Progenitor cell of endocrine pancreas (in vitro differentiated cells): ENCODE data around the gene CAPN8. TPM values are rescaled to one million over a fixed set of nuclear protein-coding genes. Genes with fewer than 3 reads are reported as not detected.

Experiments used
- DNase-seq: peaks from one replicate; pipeline ENCODE4 v3.0.0; 2021; ENCODE audit warnings: low spot score; ENCODE audit not compliant: unreplicated experiment
- H3K27ac Mint-ChIP-seq: 2 replicates; pipeline ENCODE4 v1.8.0; 2021; ENCODE audit warnings: mild to moderate bottlenecking, moderate library complexity, mixed read lengths
- H3K27me3 Mint-ChIP-seq: 2 replicates; pipeline ENCODE4 v1.8.0; 2021; ENCODE audit warnings: mixed read lengths
- H3K36me3 Mint-ChIP-seq: 2 replicates; pipeline ENCODE4 v1.8.0; 2022; ENCODE audit warnings: mixed read lengths; ENCODE audit not compliant: insufficient read depth
- H3K4me1 Mint-ChIP-seq: 2 replicates; pipeline ENCODE4 v1.8.0; 2021; ENCODE audit warnings: low read depth, mixed read lengths
- H3K4me3 Mint-ChIP-seq: 2 replicates; pipeline ENCODE4 v1.8.0; 2021; ENCODE audit warnings: low read depth, mild to moderate bottlenecking, moderate library complexity, mixed read lengths
- H3K9me3 Mint-ChIP-seq: 2 replicates; pipeline ENCODE4 v1.8.0; 2021; ENCODE audit warnings: low read depth, mixed read lengths
- total RNA-seq: library from RNA; stranded (reverse); gene quantifications from 2 replicates; pipeline ENCODE4 v1.2.1, GENCODE V29; 2021
- TF ChIP-seq, protein P1 (sequence below): fragments of 200-600 bp; sonication (generic); IDR thresholded peaks from one replicate; pipeline ENCODE4 v1.5.0; 2021; ENCODE audit warnings: antibody characterized with exemption, mild to moderate bottlenecking; ENCODE audit not compliant: unreplicated experiment

The CAPN8 gene
- total RNA-seq, 1 donor from 2014 or later, result 1.3 TPM

DNA sequence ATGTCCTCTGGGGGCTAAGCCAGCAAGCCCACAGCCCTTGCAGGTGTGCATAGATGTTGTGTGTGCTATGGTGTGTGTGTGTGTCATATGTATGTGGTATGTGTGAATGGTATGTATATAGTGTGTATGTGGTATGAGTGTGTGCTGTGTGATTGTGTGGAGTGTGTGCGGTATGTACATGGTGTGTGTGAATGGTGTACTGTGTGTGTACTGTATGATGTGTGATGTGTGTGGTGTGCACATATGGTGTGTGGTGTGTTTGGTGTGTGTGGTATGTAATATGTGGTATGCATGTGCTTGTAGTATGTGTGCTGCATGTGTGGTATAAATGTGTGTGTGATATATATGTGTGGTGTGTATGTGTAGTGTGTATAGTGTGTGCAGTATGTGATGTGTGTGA, 107.0 kb downstream of the CAPN8 start:
- TF ChIP-seq, protein P1, sequence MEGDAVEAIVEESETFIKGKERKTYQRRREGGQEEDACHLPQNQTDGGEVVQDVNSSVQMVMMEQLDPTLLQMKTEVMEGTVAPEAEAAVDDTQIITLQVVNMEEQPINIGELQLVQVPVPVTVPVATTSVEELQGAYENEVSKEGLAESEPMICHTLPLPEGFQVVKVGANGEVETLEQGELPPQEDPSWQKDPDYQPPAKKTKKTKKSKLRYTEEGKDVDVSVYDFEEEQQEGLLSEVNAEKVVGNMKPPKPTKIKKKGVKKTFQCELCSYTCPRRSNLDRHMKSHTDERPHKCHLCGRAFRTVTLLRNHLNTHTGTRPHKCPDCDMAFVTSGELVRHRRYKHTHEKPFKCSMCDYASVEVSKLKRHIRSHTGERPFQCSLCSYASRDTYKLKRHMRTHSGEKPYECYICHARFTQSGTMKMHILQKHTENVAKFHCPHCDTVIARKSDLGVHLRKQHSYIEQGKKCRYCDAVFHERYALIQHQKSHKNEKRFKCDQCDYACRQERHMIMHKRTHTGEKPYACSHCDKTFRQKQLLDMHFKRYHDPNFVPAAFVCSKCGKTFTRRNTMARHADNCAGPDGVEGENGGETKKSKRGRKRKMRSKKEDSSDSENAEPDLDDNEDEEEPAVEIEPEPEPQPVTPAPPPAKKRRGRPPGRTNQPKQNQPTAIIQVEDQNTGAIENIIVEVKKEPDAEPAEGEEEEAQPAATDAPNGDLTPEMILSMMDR, result no peak
- Mint-ChIP-seq H3K9me3 (no peaks in the 10 kb centered on the region), H3K27me3 (no peaks in the 10 kb centered on the region), H3K27ac (no peak overlapping the region), H3K4me1 (no peaks in the 10 kb centered on the region), H3K36me3 (no peaks in the 10 kb centered on the region), H3K4me3 (no peak overlapping the region)
- DNase-seq, result no peak

GRCh38 chr1:223557130-223557475, 108.4 kb downstream of the CAPN8 start:
- H3K4me1 Mint-ChIP-seq, result peaks cover 4% of the 10 kb centered on the region

DNA sequence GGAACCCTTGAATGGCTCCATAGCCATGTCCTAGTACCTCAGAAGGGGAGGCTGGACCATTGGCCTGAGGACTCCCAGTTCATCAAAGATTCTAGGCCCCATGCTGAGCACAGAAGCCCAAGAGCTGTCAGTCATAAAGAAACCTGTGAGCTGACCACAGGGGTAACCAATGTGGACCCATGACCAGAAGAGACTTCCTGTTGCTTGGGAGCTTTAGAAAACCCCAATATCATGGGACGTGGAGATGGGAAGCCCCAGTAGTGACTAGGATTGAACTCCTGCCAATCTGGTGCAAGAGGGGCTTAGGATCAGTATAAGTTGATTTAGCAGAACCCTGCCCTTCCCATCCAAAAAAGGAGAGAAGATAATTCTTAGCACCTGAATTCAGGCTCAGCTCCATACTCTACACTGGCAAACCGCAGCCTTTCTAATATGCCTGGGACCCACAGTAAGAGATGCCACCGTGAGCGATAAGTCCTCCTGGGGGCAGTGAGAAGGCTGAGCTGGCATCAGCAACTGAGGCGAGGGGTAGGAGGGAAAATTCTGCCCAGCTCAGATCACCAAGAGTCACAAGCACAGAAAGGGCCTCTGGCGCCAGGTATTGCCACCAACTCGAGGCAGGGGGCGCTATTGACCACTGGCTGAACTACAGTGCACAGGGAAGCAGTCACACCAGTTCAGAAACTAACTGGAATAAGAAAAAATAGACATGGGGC, 108.9 kb downstream of the CAPN8 start:
- peaks cover 5% of the 10 kb centered on the region for H3K4me1 Mint-ChIP-seq
- H3K4me3 Mint-ChIP-seq, result no peak overlapping the region
- TF ChIP-seq, protein P1, result peak; percentile 73
- H3K27me3 Mint-ChIP-seq, result peaks cover 2% of the 10 kb centered on the region
- H3K27ac Mint-ChIP-seq, result no peak overlapping the region
- no peaks in the 10 kb centered on the region for H3K9me3 Mint-ChIP-seq
- DNase-seq, result peak; percentile 55
- H3K36me3 Mint-ChIP-seq, result no peaks in the 10 kb centered on the region

More at GRCh38 chr1:223557130-223557475, 108.4 kb downstream of the CAPN8 start:
- Mint-ChIP-seq H3K4me3 (no peak overlapping the region), H3K36me3 (no peaks in the 10 kb centered on the region), H3K9me3 (no peaks in the 10 kb centered on the region), H3K27me3 (no peaks in the 10 kb centered on the region), H3K27ac (no peak overlapping the region)
- no peak for DNase-seq
- TF ChIP-seq, protein P1, result no peak

- Mint-ChIP-seq H3K9me3 (no peaks in the 10 kb centered on the region), H3K4me1 (peaks cover 12% of the 10 kb centered on the region), H3K36me3 (no peaks in the 10 kb centered on the region), H3K4me3 (no peak overlapping the region), H3K27ac (no peak overlapping the region), H3K27me3 (peaks cover 7% of the 10 kb centered on the region)
- TF ChIP-seq, protein P1, result no peak
- no peak for DNase-seq
Observed at GRCh38 chr1:223553957-223554356, 111.5 kb downstream of the CAPN8 start.

GRCh38 chr1:223551610-223552009, 113.9 kb downstream of the CAPN8 start:
- Mint-ChIP-seq H3K27me3 (peaks cover 7% of the 10 kb centered on the region), H3K9me3 (no peaks in the 10 kb centered on the region), H3K4me1 (peaks cover 12% of the 10 kb centered on the region), H3K36me3 (no peaks in the 10 kb centered on the region), H3K27ac (no peak overlapping the region), H3K4me3 (no peak overlapping the region)
- DNase-seq, result no peak
- TF ChIP-seq, protein P1, result no peak
